Islet of Langerhans (tissue), 1 donor: ENCODE results near the gene ALK.

ENCODE experiments used
- FAIRE-seq: peaks from one replicate; lab custom pipeline; 2011; peaks lifted over from hg19 to GRCh38; lab: Jason Lieb, UNC

Gene ALK

DNA sequence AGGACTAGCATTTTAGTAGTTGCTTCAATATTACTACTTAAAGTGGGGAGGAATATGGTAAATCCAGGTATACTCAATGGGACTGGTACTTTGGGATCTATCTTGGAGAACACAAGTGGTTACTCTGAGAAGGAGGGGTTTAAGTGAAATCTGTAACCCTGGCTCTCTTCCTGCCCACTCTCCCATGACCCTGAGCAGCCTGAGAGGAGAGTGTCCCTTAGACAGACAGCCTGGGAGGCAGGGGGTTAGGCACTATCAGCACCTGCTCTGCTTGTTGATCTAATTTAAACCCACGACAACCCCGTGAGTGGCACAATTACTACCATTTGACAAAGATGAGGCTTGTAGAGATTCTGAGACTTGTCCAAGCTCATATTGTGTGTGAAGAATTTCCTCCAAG lies 395.5 kb downstream of the ALK start:
- FAIRE-seq: no peak

DNA sequence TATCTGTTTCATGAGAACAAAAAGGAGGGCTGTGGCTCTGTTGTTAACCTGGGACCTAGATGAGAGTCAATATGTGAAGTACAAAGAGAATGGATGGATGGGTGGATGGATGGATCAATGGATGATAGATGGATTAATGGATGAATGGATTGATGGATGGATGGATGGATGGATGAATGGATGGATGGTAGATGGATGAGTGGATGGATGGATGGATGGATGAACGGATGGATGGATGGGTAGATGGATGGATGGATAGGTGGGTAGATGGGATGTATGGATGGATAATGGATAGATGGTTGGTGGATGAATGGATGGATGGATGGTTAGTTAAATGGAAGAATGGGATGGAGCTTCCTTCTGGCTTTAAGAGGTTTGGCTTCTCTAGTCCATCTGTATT lies 396.7 kb downstream of the ALK start:
- no peak for FAIRE-seq

DNA sequence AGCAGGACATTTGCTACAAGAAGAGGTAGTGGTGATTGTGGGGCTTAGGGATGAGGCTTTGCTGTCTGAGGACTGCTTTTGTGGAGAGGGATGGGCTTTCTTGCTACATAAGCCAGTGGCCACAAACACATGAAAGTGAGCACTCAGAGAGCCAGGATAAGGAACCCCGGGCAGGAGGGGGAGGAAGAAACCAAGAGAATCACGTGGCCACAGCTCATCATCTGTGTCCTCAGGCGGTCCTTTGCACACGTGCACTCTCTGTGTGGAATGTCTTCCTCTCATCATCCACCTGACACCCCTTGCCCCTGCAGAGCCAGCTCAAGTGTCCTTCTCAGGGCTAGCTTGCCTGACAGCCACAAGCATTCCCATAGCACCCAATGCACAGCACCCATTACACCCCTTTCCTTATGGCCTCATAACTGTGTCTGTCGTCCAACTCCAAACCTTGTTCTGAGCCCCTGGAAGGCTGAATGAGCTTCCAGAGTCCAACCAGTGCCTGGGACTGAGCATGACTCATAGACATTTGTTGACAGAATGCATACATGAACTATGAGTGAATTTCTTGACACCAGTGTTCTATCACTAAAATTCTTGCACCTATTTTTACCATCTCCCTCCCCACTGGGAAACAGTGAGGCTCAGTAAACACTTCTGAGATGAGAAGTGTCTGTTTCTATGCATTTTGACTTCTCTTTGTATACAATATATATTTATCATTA lies 398.3 kb downstream of the ALK start:
- FAIRE-seq: no peak

DNA sequence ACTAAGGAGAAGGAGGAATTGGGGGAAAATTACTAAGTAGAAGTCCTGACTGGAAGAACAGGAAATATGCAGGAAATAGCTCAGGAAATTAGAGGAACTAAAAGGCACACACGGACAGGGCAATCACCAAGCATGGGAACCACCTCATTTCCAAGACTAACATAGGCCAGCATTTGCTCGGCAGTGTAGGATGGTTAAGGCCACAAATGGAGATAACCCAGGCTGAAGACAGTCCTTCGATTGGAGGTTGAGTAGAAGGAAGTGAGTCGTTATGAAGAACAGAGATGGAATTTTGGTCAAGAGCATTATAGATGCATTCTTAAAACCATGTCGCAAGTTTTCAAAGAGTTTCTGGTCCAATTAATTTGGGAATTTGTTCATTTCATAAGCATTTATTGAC lies 401.4 kb downstream of the ALK start:
- FAIRE-seq: no peak

DNA sequence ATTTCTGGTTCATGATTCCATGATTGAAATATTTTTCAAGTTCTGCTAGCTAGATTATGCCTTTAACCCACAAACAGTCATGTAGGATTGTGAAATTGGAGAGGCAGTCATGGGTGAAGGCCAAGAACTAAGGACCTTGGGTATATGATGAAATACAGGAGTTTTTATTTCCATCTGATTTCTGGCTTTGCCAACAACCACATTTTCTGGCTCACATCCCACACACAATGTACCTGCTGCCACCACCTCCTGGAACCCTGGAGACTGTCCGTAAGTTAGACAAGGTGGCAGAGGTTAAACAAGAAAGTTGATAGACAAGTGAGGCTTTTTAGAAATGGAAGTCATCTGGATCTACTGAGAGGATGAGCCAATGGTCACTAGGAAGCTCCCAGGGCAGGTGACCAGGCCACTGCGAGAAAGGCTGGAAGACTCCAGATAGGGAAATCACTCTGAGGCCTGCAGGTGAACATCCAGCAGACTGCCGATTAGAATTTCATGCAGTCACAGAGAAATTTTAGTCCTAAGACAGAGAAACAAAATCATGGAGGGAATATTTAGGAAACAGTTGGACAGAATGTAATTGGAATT lies 402.0 kb downstream of the ALK start:
- no peak for FAIRE-seq

DNA sequence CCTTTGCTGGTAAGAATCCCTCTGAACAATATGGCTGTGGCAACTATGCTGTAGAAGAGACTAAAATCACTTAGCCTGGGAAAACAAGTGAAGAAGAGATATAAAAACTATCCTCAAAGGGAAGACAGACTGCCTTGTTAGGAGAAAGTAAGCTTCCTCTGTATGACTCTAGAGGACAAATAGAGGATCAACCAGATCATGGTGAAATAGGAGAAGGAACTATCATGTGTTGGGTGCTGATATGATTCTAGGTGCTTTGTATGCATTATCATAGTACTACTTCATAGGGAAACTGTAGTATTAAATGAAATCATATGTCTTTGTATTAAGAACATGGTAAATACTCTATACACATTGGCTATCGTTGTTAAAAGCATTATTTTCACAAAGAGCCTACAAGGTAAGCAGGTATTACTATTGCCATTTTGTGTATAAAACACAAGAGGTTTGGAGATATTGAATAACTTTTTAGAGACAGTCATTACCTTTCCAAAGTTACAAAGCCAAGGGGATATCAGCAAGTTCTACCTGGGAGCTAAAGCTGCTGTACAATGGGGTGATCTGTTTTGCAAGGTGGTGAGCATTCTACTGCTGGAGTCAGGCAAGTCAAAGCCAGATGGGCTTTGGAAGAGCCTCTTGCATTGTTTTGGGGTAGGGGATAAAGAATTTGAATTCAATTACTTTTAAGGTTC lies 402.6 kb downstream of the ALK start:
- FAIRE-seq: no peak

DNA sequence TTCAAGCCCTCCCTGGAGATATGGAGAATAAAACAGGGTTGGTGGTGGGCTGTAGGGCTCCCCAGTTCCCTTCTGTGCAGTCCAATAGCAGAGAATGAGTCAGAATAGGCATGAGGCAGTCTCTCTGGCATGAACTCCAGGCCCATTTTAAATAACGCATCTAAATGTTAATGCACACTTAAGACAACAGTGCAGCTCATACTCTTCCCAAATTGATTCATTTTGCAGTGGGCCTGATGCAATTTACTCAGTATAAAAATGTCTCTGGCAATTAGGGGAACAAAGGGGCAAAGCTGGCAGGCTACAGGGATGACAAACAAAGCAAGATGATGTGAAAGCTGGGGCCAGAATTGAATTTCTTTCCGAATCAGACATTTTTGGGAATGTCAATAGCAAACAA lies 403.4 kb downstream of the ALK start:
- no peak for FAIRE-seq

DNA sequence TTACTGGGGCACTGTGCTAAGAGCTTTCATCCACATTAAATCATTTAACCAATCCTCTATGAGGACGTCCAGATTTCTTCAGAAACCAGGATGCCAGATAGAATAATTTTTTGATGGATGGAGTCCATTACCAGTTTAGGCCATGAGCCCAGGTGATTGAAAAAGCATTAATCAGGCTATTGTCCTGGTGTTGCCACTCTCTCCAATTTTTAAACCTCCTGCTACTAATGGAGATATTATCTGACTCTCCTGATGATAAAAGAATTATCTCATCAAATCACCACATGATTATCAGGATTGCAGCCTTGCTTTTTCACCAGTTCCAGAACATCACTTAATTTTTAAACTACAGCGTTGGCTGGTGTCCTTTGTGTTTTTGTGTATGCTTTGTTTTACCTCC lies 404.0 kb downstream of the ALK start:
- no peak for FAIRE-seq

DNA sequence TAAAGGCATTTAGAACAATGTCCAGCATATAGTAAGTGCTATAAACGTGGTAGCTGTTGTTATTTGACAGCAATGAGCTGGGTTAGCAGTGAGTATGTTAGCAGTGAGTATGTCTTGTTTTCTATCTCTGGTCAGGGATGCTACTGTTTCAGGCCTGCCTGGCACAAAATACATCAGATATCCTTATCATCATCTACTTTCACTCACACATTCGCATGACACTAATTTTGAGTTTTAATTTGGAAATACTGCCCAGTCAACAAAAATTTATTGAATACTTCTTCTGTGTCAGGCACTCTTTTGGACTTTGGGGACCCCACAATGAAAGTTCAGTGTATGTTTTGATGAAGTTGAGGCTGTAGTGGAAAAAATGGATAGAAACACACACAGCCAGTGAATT lies 404.6 kb downstream of the ALK start:
- no peak for FAIRE-seq

DNA sequence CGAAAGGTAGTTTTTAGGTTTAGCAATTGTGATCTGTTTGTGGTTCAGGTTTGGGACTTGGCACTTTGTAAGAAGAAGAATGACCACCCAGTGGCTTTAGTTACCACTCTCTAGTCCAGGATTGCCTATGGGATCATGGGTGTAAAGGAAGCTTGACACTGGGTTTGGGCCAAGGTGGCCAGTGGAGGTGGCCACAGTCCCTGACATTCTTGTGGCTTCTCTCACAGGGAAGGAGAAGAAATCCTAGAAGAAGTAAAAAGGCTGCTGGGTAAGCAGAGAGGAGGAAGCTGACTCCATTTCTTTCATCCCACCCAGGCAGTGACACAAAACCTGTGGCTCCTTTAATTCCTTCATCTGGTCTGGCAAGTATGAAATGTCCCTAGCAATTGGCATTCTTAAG lies 411.5 kb downstream of the ALK start:
- FAIRE-seq: no peak

DNA sequence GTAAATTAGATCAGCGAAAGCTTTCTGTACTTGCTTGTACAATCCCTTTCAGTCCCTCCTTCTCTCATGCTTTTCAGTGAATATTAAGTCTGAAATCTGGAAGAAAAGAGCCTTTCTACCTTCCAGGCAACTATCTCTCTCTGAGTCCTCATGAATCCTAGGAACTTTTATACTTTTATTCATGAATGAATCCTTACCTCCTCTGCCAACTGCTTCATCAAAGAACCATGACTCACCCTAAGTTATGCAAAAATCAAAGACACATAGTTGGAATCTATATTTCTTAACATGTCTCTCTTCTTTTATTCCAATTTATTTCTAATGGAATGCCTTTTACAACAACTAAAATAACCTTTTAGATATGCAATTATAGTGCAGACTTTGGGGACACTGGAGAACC lies 412.0 kb downstream of the ALK start:
- no peak for FAIRE-seq

DNA sequence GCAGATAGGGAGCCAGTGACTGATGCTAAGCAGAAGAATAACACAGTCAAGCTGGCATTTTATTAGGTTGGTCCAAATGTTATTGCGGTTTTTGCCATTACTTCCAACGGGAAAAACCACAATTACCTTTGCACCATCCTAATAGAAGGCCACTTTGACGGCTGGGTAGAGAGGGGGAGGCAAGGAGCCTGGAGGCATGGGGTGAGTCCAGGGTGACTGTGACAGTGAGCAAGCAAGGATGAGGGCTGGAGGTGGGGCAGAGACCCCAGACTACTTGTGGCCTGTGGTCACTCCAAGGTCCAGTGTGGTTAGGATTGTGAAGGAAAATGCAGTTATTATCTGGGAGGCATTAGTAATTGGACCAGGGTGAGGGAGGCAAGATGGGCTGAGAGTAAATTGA lies 416.6 kb downstream of the ALK start:
- no peak for FAIRE-seq

DNA sequence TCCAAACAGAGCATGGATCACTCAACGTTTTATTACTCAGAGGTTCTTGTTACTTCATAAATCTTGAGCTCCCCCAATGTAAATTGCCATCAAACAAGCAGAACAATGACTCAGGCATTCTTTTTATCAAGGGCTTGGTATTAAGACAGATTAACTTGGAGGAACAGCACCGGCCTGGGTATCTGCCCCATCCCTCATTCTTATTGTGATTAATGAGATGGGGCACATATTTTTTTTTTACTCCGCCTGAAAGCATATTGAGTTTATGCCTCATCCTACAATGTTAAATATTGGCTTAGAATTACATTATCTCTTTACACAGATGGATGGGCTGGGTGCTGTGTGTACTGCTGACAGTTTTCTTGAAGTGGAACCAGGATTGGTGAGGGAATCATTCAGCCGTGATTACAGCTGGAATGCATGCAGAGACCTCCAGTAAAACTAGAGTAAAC lies 418.9 kb downstream of the ALK start:
- peak; percentile 13 for FAIRE-seq

DNA sequence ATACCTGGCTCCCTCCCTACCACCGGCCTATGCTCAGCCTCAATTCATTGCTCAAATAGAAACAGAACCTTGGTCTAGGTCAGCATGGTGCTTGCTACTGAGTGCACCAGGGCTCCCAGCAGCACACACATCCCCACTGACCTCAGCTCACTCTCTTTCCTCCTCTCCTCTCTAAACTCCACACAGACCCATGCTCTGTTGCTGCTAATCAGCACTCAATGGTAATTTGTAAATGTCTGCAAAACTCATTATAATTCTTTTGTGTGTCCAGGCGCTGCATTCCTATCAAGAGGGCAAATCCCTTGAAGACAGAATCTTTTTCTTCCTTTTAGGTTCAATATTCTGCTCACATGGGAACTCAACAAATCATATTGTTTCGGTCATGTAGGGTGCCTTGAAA lies 424.0 kb downstream of the ALK start:
- no peak for FAIRE-seq

DNA sequence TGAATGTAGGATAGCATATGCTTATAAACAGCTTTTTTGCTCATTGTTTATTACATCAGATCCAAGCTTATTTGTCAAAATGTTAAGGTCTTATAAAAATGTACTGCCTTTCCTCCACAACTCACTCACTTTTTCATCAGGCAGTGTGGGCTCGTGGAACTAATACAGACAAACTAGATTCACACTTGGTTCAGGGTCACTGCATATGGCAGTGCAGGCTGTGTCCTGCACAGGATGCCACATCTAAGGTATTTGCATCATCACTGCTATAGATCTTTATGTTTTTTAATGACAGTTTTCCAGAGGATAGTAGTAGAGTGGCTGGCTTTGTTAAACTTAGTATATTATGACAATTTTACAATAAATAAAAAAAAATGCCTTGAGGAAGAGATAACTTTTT lies 425.2 kb downstream of the ALK start:
- no peak for FAIRE-seq

DNA sequence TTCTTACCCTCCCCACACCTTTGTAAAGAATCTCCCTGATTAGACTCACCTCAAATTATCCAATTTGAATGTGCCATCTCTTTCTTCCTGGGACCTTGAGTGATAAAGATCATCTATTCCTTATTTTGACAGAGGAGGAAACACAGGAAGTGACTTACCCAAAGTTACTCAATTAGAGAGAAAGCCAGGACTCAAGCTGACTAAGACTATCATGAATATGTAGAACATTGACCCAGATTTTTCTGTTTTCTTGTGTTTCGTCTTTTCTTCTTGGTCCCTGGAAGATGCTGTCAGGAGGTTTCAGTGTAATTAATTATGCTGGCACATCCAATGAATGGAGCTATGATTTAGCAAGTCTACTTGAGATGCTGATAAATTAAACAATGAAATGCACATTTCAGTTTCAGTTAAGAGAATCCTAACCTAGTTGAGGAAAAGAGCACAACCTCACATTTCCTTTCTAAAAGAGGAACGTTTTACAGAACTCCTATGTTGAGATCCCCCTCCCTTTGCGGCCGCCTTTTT lies 425.8 kb downstream of the ALK start:
- no peak for FAIRE-seq

DNA sequence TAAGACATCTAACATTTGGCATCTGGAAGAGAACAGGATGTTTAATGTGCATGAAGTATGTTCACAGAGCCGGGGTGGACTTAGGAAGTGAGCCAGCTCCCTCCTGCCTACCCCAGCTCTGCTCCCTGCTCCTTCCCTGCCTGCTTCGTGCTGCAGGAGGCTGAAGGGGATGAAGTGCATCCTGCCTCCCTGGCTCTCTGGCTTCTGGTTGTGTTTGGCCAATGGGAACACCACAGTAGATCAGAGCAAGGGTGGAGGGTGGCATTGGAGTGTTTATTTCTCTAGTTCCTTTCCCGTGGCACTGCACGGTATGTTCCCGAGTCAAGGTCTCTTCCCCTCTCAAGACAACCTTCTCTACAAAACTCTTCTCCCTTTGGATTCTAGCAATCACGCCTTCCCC lies 426.3 kb downstream of the ALK start:
- FAIRE-seq: no peak

DNA sequence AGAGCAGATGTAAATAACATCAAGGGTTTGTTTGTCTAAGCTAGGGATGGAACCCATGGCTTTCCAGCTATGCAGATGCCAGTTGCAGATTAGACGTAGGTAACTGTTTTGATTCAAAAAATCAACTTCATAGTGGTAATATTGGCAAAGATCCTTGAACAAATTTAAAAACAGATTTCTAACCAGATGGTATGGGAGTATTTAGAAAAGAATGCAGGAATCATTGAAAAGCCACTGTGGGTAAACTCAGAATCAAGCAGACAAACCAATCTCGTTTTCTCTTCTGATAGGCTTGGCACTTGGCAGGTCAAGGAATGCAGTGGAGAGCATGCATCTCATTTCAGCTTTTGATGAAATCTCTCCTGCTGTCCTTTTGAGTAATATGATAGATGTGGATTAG lies 428.7 kb downstream of the ALK start:
- no peak for FAIRE-seq

DNA sequence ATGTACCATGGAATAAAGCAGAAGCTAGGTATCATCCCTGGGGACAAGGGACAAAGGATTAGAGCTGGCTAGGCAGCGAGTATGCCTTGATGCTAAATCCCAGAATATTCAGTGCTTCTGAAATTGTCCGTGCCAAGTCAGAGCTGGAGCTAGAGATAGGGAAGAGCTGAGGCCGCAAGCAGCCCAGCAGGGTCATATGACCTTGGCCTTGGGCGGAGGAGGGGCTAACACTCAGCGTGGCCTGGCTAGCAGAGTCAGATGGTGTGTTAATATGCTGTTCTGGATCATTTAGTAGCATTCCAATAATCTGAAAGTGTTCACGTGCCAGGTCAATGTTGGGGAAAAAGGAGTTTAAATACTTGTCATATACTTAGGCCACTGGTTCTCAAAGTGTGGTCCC lies 431.3 kb downstream of the ALK start:
- no peak for FAIRE-seq

DNA sequence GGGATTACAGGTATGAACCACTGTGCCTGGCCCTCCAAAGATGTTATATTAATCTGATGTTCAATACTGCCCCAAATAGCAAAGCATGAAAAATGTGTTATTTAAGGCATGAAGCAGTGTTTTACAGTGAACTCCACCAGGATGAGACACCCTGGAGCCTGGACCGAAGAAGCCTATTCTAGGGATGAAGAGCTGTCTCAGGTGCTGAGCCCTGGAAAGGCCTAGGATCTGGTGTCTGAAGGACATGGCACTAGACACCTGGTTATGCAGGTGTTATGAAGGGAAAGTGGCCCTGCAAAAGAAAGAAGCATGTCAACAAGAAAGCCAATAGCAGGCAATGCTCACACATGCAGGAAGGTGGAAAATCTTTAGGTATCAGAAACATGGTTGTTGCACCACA lies 431.8 kb downstream of the ALK start:
- no peak for FAIRE-seq

DNA sequence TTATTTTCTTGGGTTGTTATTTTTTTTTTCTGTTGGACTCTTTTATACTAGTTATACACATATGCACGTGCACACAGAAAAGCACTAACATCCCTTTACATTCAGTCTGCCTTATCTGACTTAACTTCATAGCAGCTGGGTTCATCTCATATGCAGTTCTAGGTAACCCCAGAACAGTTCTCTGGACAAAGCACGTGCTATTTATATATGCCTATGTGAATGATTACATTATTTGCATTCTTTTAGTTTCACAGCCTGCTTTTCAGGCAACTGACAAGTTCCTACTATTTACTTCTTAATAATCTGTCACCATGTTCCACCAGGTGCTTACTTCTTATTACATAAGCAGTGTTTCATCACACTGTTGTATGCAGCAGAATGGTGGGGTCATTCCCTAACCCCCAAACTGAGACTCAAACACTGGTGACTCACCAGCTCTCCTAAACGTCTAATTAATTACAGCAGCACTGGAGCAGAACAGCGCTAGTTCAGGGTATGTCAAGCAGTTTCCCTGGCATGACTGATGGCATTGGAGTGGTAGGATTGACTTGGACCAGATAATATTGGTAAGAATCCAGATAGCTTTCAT lies 433.3 kb downstream of the ALK start:
- FAIRE-seq: no peak

DNA sequence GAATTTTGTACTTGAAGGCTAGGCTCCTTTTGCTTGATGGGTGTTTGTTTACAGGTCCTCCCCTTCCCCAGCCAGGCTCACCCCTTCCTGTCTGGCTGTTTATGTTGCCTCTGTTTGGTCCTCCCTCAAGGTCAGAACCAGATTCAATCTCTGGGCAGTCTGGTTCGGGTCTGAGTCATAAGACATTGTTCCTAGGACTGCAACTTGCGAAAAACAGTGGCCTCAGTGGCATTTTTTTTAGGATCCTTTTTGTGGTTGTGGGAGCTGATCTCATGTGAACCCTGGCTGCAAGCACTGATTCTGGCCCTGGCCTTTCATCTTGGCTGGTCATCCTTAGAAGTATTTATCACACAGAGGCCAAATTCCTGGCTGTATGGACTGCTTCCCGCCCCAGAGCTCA lies 435.8 kb downstream of the ALK start:
- no peak for FAIRE-seq

DNA sequence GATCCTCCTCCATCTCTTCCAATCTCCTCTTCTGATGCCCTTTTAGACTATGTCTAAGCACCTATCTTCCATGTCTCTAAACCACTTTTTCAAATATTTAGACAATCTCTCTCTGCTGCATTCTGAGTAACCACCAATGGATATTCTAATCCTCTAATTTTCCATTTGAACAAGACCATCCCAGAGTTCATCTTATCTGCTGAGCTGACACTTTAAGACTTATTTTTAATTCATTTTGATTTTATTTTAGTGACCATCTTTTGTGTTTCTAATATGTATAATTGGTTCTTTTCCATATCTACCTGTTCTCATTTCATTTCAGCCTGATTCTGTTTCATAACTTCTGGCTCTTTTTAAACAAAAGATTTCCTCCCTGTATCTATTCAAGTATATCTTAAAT lies 436.3 kb downstream of the ALK start:
- FAIRE-seq: no peak
